NCI-H1105 (cell line): Measurements from ENCODE around the gene MTAP.

Experiments
- DNase-seq: peaks from one replicate; lab custom pipeline; 2025; lab: John Stamatoyannopoulos, UW

The MTAP gene

GRCh38 chr9:21802418-21803000 is at the start of gene MTAP:
Gene MTAP, plus strand, starts transcription at chr9:21802636. Its CDS starts 113 bp downstream, at chr9:21802749.
- peak; percentile 78 for DNase-seq

GRCh38 chr9:21753523-21753922 is 48.9 kb upstream of the MTAP start:
- DNase-seq = no peak

GRCh38 chr9:21754741-21755140 is 47.7 kb upstream of the MTAP start:
- DNase-seq = no peak

GRCh38 chr9:21758540-21758939 is 43.9 kb upstream of the MTAP start:
- DNase-seq = no peak

GRCh38 chr9:21761309-21761901 is 41.0 kb upstream of the MTAP start:
- DNase-seq = no peak

GRCh38 chr9:21762064-21762463 is 40.4 kb upstream of the MTAP start:
- DNase-seq = no peak

- DNase-seq = no peak
Measured at GRCh38 chr9:21764846-21765245, 37.6 kb upstream of the MTAP start.

- DNase-seq = no peak
Measured at GRCh38 chr9:21766096-21766495, 36.3 kb upstream of the MTAP start.

- no peak for DNase-seq
Measured at GRCh38 chr9:21770871-21771560, 31.4 kb upstream of the MTAP start.

GRCh38 chr9:21777701-21778100 is 24.7 kb upstream of the MTAP start:
- no peak for DNase-seq

- DNase-seq = no peak
Measured at GRCh38 chr9:21778304-21778703, 24.1 kb upstream of the MTAP start.

GRCh38 chr9:21779397-21779796 is 23.0 kb upstream of the MTAP start:
- DNase-seq = no peak

- no peak for DNase-seq
Measured at GRCh38 chr9:21781656-21782055, 20.8 kb upstream of the MTAP start.

- no peak for DNase-seq
Measured at GRCh38 chr9:21782205-21782604, 20.2 kb upstream of the MTAP start.

- no peak for DNase-seq
Measured at GRCh38 chr9:21788752-21789151, 13.7 kb upstream of the MTAP start.

GRCh38 chr9:21789541-21790037 is 12.8 kb upstream of the MTAP start:
- peak; percentile 47 for DNase-seq

GRCh38 chr9:21795483-21795882 is 7.0 kb upstream of the MTAP start:
- DNase-seq = no peak

- DNase-seq = no peak
Measured at GRCh38 chr9:21796768-21797167, 5.7 kb upstream of the MTAP start.

GRCh38 chr9:21800931-21801682 is 1.3 kb upstream of the MTAP start:
- DNase-seq = no peak

- peak; percentile 56 for DNase-seq
Measured at GRCh38 chr9:21801683-21802417, 586 bp upstream of the MTAP start.

- no peak for DNase-seq
Measured at GRCh38 chr9:21803649-21804048, 1.2 kb downstream of the MTAP start.

- no peak for DNase-seq
Measured at GRCh38 chr9:21804331-21804730, 1.9 kb downstream of the MTAP start.
